Tibial nerve (tissue), 4 donors: Measurements from ENCODE around the gene CUZD1. TPM values are rescaled to one million over a fixed set of nuclear protein-coding genes. Genes with fewer than 3 reads are reported as not detected.

Experiments
- DNase-seq, 2 donors: peaks; one replicate each; pipeline ENCODE4 v3.0.0-alpha.2; 2019; ENCODE audit warnings: low spot score in 2 of 2
- H3K27ac ChIP-seq, 4 donors: fragments of 200-600 bp; sonication (generic) in 3 of 4; one replicate each; pipeline ENCODE4 v1.5.1; 2017 to 2019; ENCODE audit warnings: mild to moderate bottlenecking in 1 of 4
- H3K27me3 ChIP-seq, 2 donors: fragments of 200-600 bp; sonication (generic) in 1 of 2; one replicate each; pipeline versions ENCODE4 v1.5.1 to v1.6.0; 2017 to 2019
- H3K36me3 ChIP-seq, 3 donors: fragments of 200-600 bp; sonication (generic); one replicate each; pipeline ENCODE4 v1.5.1; 2018 to 2019
- H3K4me1 ChIP-seq, 4 donors: fragments of 200-600 bp; sonication (generic) in 3 of 4; one replicate each; pipeline ENCODE4 v1.5.1; 2017 to 2019
- H3K4me3 ChIP-seq, 4 donors: fragments of 200-600 bp; sonication (generic) in 3 of 4; one replicate each; pipeline ENCODE4 v1.5.1; 2017 to 2019; ENCODE audit warnings: mild to moderate bottlenecking in 1 of 4, moderate library complexity in 1 of 4
- H3K9me3 ChIP-seq, 4 donors: fragments of 200-600 bp; sonication (generic) in 3 of 4; one replicate each; pipeline ENCODE4 v1.5.1; 2017 to 2019
- CTCF ChIP-seq, 5 experiments: fragments of 200-600 bp in 3 of 5; fragments of 450-650 bp in 2 of 5; sonication (generic) in 3 of 5; IDR thresholded peaks; one replicate each; pipeline ENCODE4 v1.5.1; 2016 to 2019; ENCODE audit warnings: antibody characterized with exemption in 5 of 5, mild to moderate bottlenecking in 3 of 5, moderate library complexity in 2 of 5
- EP300 ChIP-seq, 2 donors: sonication (generic); formaldehyde crosslinking; IDR thresholded peaks; one replicate each; pipeline ENCODE4 v1.6.1; 2017; ENCODE audit warnings: antibody characterized with exemption in 2 of 2, mild to moderate bottlenecking in 1 of 2
- POLR2A ChIP-seq, 2 donors: fragments of 450-650 bp; IDR thresholded peaks; one replicate each; pipeline ENCODE4 v1.6.1; 2017; ENCODE audit warnings: antibody characterized with exemption in 2 of 2, mild to moderate bottlenecking in 2 of 2, moderate library complexity in 2 of 2
- WGBS, 2 donors: methylation state at CpG; one replicate each; pipeline ENCODE4 v1.1.5; 2018; 5-methylcytosine and 5-hydroxymethylcytosine counted together
- total RNA-seq, 4 donors: library from RNA; depleted of rRNA; stranded (reverse); fragments of >200 nt; gene quantifications; one replicate each; pipeline ENCODE4 v1.1.0, GENCODE V29; 2016

Gene CUZD1
- total RNA-seq, 4 donors from 2014 or later: 1.2 to 5.7 (median 1.9) TPM; not detected in 1

- WGBS, 2 donors: 89 to 95% methylated on average over 1 of the region's 1 CpG
- TF ChIP-seq POLR2A (IDR thresholded peaks at IDR 0.05): no peak
- TF ChIP-seq CTCF (IDR thresholded peaks at IDR 0.05): no peak
- no peak for TF ChIP-seq EP300 (IDR thresholded peaks at IDR 0.05)
- peaks cover 0 to 83% (median 3%) of the 10 kb centered on the region in 3 donors for H3K36me3 ChIP-seq
These were observed 8.1 kb upstream of the CUZD1 start for GRCh38 chr10:122853665-122854313.

DNA sequence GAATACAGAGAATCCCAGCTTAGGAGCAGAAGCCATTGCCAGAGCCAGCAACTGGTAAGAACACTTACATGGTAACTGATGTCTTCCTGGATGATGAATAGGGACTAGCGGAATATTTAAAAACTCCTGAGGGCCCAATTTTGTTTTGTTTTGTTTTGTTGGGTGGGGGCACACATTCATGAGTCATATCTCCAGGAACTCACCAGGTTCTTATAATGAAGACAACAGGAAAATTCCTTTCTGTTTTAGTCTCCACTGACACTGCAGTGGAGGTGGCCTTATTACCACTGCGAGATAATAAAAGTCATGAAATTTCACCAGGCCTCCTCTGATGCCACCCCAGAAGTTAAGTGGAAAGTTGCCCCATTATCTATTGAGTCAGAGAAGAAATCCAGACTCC, 6.6 kb upstream of the CUZD1 start:
- no peak for TF ChIP-seq POLR2A (IDR thresholded peaks at IDR 0.05)
- no peak for TF ChIP-seq EP300 (IDR thresholded peaks at IDR 0.05)
- TF ChIP-seq CTCF (IDR thresholded peaks at IDR 0.05): no peak
- Histone ChIP-seq H3K27ac (no peak overlapping the region), H3K4me3 (no peak overlapping the region), H3K9me3 (peaks cover 0 to 19% (median 0%) of the 10 kb centered on the region in 4 donors), H3K27me3 (no peaks in the 10 kb centered on the region), H3K4me1 (no peaks in the 10 kb centered on the region), H3K36me3 (peaks cover 0 to 93% (median 3%) of the 10 kb centered on the region in 3 donors)
- 95 to 96% methylated on average over 2 of the region's 2 CpGs for WGBS, 2 donors
- no peak for DNase-seq

More at GRCh38 chr10:122853665-122854313, 8.1 kb upstream of the CUZD1 start:
- DNase-seq: no peak
- Histone ChIP-seq H3K9me3 (peaks cover 0 to 19% (median 0%) of the 10 kb centered on the region in 4 donors), H3K27me3 (no peaks in the 10 kb centered on the region), H3K4me1 (no peaks in the 10 kb centered on the region), H3K27ac (no peak overlapping the region), H3K4me3 (no peak overlapping the region)

- 78 to 80% methylated on average over 5 of the region's 5 CpGs for whole genome bisulfite sequencing, 2 donors
- Histone ChIP-seq H3K27ac (no peak overlapping the region), H3K4me1 (no peaks in the 10 kb centered on the region), H3K4me3 (no peak overlapping the region), H3K36me3 (peaks cover 0 to 97% (median 3%) of the 10 kb centered on the region in 3 donors), H3K9me3 (peaks cover 0 to 19% (median 0%) of the 10 kb centered on the region in 4 donors), H3K27me3 (no peaks in the 10 kb centered on the region)
- DNase-seq: no peak
- no peak for TF ChIP-seq POLR2A (IDR thresholded peaks at IDR 0.05)
- no peak for TF ChIP-seq CTCF (IDR thresholded peaks at IDR 0.05)
- no peak for TF ChIP-seq EP300 (IDR thresholded peaks at IDR 0.05)
These were observed 5.3 kb upstream of the CUZD1 start for GRCh38 chr10:122850705-122851640.

- Histone ChIP-seq H3K27me3 (no peaks in the 10 kb centered on the region), H3K4me1 (no peaks in the 10 kb centered on the region), H3K9me3 (peaks cover 0 to 19% (median 0%) of the 10 kb centered on the region in 4 donors), H3K27ac (no peak overlapping the region), H3K36me3 (peaks cover 0 to 94% (median 3%) of the 10 kb centered on the region in 3 donors), H3K4me3 (no peak overlapping the region)
- TF ChIP-seq EP300 (IDR thresholded peaks at IDR 0.05) (no peak), CTCF (IDR thresholded peaks at IDR 0.05) (no peak), POLR2A (IDR thresholded peaks at IDR 0.05) (no peak)
- 83 to 84% methylated on average over 12 of the region's 12 CpGs for WGBS, 2 donors
- DNase-seq: no peak
These were observed 4.4 kb upstream of the CUZD1 start for GRCh38 chr10:122849900-122850605.
